GM12865 (cell line): ENCODE data around the gene ACIN1.

Experiments used
- DNase-seq: peaks from one replicate; pipeline ENCODE4 v3.0.0; 2010; ENCODE audit warnings: low read depth
- H3K4me3 ChIP-seq: 2 replicates; pipeline ENCODE4 v1.5.1; 2011; ENCODE audit warnings: mild to moderate bottlenecking, low read depth, low read length, control low read depth
- TF ChIP-seq, protein P1 (sequence below): IDR thresholded peaks from 2 replicates; pipeline ENCODE4 v1.5.1; 2011; ENCODE audit warnings: low read length, control low read depth, low read depth, inconsistent platforms; ENCODE audit not compliant: insufficient read depth; ENCODE audit errors: missing control alignments

Gene ACIN1

DNA sequence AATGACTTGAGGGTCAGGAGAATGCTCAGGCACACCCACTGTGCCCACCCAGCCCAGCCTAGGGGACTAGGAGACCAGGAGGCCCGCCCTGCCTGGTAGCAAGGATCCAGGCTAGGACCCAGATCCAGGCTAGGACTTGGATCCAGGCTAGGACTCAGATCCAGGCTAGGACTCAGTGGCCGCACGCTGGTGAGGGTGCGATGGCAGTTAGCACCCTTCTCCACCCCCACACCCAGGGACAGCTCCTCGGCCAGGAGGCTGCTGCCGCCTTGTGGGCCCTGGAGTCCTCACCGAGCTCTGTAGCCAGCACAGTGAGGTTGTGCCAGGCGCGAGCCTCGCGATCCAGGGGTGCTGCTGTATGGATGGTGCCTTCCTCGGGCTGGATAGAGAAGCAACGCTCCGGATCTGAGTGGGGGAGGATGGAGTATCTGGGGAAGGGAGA is 42.7 kb downstream of the ACIN1 start:
- no peak for DNase-seq
- no peak overlapping the region for H3K4me3 ChIP-seq
- TF ChIP-seq, protein P1, sequence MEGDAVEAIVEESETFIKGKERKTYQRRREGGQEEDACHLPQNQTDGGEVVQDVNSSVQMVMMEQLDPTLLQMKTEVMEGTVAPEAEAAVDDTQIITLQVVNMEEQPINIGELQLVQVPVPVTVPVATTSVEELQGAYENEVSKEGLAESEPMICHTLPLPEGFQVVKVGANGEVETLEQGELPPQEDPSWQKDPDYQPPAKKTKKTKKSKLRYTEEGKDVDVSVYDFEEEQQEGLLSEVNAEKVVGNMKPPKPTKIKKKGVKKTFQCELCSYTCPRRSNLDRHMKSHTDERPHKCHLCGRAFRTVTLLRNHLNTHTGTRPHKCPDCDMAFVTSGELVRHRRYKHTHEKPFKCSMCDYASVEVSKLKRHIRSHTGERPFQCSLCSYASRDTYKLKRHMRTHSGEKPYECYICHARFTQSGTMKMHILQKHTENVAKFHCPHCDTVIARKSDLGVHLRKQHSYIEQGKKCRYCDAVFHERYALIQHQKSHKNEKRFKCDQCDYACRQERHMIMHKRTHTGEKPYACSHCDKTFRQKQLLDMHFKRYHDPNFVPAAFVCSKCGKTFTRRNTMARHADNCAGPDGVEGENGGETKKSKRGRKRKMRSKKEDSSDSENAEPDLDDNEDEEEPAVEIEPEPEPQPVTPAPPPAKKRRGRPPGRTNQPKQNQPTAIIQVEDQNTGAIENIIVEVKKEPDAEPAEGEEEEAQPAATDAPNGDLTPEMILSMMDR = no peak

DNA sequence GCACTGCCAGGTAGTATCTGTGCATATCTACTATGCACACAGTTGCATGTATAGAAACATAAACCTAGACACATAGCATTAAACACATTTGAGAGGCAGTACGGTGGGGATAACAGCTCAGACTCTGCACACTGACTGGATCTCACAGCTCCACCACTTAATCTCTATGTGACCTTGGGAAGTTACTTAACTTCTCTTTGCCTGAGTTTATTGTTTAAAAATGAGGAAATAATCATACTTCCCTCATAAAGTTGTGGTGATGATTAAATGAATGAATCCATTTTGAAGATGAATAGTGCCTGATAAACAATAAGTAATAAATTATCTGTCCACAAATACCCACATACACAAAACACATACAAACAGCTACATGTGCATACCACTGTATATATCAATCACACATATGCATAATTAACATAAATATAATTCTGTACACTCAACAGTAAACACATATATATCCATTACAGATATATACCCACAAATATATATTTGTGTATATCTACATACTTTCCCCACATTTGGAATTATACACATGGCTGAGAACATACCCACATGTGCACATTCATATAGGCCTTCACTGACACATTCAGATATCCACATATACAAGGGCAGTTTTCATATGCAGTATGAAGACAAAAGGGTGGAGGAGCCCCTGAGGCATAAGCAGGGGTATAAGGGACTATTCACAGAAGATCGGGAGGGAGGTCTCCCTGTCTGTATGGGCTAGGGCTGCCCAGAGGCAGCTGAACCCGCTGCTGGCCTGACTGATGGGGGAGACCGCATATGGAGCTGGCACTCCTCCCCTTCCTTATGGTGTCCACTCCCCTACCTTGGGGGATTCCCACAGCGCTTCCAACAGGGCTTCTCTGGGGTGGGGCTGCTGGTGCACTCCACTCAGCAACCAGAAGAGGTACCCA is 43.5 kb downstream of the ACIN1 start:
- TF ChIP-seq, protein P1 = no peak
- no peak overlapping the region for H3K4me3 ChIP-seq
- DNase-seq = no peak

DNA sequence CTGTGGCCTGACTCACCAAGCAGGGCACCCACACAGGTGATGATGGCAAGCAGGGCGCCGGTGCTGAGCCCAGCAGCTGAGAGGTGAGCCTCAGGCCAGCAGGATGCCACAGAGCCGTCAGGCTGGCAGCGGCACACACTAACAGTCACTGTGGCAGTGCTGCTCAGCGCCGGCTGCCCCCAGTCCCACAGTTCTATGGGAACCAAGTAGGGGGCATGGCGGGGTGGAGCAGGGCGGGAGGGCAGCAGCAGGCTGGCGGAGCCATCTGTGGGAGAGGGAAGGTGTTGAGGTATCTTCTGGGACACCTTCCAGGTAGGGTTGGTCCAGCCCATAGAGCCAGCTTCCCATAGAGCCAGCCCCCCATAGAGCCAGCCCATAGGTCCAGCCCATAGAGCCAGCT is 45.9 kb downstream of the ACIN1 start:
- TF ChIP-seq, protein P1 = no peak
- DNase-seq = no peak
- H3K4me3 ChIP-seq = no peak overlapping the region

DNA sequence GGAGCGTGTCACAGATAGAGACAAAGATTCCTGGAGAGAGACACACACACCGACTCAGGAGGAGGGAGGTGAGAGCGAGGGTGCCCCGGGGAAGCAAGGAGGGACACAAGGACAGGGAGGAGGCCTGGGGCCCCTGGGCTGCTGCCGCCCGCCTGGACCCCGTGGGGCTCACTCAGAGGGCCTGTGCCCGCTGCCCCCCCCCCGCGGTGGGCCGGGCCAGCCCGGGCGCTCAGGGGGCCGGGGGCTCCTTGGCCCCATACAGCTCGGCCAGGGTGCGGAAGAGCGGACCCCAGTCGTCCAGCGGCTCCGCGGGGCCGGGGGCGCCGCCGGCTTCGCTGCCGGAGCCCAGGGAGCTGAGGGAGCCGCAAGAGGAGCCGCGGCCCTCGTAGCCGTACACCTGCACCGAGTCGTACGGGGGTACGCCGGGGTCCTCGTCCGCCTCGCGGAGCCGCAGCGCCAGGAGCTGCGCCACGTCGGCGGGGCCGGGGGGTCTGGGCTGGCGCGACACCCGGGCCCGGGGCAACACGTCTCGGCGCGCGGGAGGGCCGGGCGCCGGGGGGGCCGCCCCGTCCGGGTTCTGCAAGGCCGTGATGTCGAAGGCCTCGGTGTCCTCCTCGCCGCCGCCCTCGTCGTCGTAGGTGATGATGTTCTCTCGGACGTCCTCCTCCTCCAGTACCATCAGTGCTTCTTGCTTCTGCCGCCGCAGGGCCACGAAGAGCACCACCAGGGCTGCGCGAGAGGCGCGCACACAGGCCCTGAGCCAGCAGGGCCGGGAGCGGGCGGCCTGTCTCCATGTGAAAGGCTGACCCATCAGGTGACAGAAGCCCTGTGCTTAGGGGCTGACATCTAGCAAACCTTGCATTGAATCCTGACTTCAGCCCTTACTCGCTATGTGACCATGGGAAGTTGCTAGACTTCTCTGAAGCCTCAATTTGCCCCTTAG is 46.9 kb downstream of the ACIN1 start:
- TF ChIP-seq, protein P1 = no peak
- no peak overlapping the region for H3K4me3 ChIP-seq
- DNase-seq = no peak

DNA sequence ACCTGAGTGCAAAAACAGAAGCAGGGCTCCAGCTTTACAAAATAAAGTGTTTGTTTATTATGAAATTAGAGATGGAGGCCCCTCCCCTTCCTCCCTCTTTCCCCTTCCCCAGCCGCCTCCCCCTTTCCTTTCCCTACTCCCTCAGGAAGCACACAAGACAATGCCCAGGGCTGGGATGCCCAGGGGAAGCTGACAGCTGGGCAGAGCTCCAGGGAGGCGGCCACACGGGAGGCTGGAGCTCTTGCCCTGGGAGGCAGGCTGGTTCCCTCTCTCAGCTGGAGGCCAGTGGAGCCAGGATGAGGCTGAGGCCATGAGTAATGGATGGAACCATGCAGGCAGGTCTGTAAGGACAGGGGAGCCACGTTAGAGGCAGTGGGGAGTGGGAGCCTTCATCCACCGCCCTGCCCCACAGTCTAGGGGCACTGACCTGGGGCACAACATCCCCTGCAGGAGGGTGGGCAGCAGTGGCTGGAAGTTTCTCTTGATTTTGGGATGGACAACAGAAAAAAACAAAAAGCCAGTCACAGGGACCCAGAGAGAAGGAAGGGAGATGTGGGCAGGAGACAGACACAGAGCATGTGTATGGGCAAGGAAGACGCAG is 47.8 kb downstream of the ACIN1 start:
- TF ChIP-seq, protein P1 = no peak
- DNase-seq = no peak

More for the DNA sequence above, 47.8 kb downstream of the ACIN1 start:
- no peak overlapping the region for H3K4me3 ChIP-seq
